Gastrocnemius medialis (tissue), 4 donors: ENCODE measurements around the gene KDM2B.

Source experiments
- CTCF ChIP-seq, 5 experiments: fragments of 450-650 bp in 3 of 5; fragments of 200-600 bp in 2 of 5; sonication (generic) in 2 of 5; IDR thresholded peaks in 4 of 5; conservative IDR thresholded peaks in 1 of 5; 1 replicate in 4 of 5; 2 replicates in 1 of 5; pipeline ENCODE4 v1.5.1; 2016 to 2019; ENCODE audit warnings: antibody characterized with exemption in 5 of 5, mild to moderate bottlenecking in 3 of 5, moderate library complexity in 3 of 5
- POLR2A ChIP-seq, 2 donors: fragments of 450-650 bp; IDR thresholded peaks; one replicate each; pipeline ENCODE4 v1.6.1; 2017; ENCODE audit warnings: antibody characterized with exemption in 2 of 2, mild to moderate bottlenecking in 2 of 2, moderate library complexity in 2 of 2

GRCh38 chr12:121516437-121517011, 64.3 kb downstream of the KDM2B start:
- TF ChIP-seq CTCF (IDR thresholded peaks at IDR 0.05 in 4 of 5, conservative IDR thresholded peaks at IDR 0.05 in 1 of 5): no peak
- no peak for TF ChIP-seq POLR2A (IDR thresholded peaks at IDR 0.05)
